Measurements from ENCODE around the gene MPZL3. TPM values are rescaled to one million over a fixed set of nuclear protein-coding genes. Genes with fewer than 3 reads are reported as not detected.

MPZL3 gene
- total and polyA plus RNA-seq, 2 experiments from 2014 or later, result 0.92 to 2.9 TPM

- ATAC-seq (peak; percentile 23), DNase-seq (ENCODE audit: low spot score) (no peak)
- H3K36me3 Mint-ChIP-seq (ENCODE audit: low read depth), result no peaks in the 10 kb centered on the region
- H3K4me1 Mint-ChIP-seq, result peaks cover 47% of the 10 kb centered on the region
- Histone ChIP-seq H3K36me3 (ENCODE audit: insufficient read depth) (no peaks in the 10 kb centered on the region), H3K27me3 (ENCODE audit: insufficient read depth) (no peaks in the 10 kb centered on the region), H4K20me1 (replicated peaks; ENCODE audit: insufficient read depth) (no peaks in the 10 kb centered on the region), H3K9me2 (ENCODE audit: insufficient read depth) (peaks cover 4% of the 10 kb centered on the region; the same call in 1 of the 2 replicates), H3K4me3 (no peak overlapping the region), H3K79me2 (replicated peaks; ENCODE audit: insufficient read depth) (no peaks in the 10 kb centered on the region), H2AFZ (peak overlapping the region; percentile 12; the same call in 1 of the 2 replicates), H3K27ac (ENCODE audit: low read depth) (peak overlapping the region; percentile 40; the same call in 1 of the 2 replicates), H3K4me1 (ENCODE audit: insufficient read depth) (peaks cover 48% of the 10 kb centered on the region), H3K4me2 (peak overlapping the region; percentile 65), H3F3A (replicated peaks; ENCODE audit: low read depth) (no peaks in the 10 kb centered on the region)
- no peak overlapping the region; the same call in 2 of the 3 replicates for H3K4me3 Mint-ChIP-seq
- H3K9me3 Mint-ChIP-seq, result no peaks in the 10 kb centered on the region
- peaks cover 18% of the 10 kb centered on the region for H3K27me3 Mint-ChIP-seq (ENCODE audit: insufficient read depth, low read depth, poor library complexity)
- no peak overlapping the region for H3K27ac Mint-ChIP-seq
- TF ChIP-seq JUNB (IDR thresholded peaks at IDR 0.05; ENCODE audit: unreplicated experiment) (no peak), EZH2 (IDR thresholded peaks at IDR 0.05; ENCODE audit: low read depth, unreplicated experiment) (no peak), ZNF331 (CRISPR knock-in tag; IDR thresholded peaks at IDR 0.05; ENCODE audit: low read depth) (no peak), STAT1 (IDR thresholded peaks at IDR 0.05; ENCODE audit: unreplicated experiment) (no peak), POLR2AphosphoS5 (IDR thresholded peaks at IDR 0.05; ENCODE audit: low read depth) (no peak)
- TF ChIP-seq, protein P1, sequence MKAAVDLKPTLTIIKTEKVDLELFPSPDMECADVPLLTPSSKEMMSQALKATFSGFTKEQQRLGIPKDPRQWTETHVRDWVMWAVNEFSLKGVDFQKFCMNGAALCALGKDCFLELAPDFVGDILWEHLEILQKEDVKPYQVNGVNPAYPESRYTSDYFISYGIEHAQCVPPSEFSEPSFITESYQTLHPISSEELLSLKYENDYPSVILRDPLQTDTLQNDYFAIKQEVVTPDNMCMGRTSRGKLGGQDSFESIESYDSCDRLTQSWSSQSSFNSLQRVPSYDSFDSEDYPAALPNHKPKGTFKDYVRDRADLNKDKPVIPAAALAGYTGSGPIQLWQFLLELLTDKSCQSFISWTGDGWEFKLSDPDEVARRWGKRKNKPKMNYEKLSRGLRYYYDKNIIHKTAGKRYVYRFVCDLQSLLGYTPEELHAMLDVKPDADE (IDR thresholded peaks at IDR 0.05), result no peak
- TF ChIP-seq, protein P2, sequence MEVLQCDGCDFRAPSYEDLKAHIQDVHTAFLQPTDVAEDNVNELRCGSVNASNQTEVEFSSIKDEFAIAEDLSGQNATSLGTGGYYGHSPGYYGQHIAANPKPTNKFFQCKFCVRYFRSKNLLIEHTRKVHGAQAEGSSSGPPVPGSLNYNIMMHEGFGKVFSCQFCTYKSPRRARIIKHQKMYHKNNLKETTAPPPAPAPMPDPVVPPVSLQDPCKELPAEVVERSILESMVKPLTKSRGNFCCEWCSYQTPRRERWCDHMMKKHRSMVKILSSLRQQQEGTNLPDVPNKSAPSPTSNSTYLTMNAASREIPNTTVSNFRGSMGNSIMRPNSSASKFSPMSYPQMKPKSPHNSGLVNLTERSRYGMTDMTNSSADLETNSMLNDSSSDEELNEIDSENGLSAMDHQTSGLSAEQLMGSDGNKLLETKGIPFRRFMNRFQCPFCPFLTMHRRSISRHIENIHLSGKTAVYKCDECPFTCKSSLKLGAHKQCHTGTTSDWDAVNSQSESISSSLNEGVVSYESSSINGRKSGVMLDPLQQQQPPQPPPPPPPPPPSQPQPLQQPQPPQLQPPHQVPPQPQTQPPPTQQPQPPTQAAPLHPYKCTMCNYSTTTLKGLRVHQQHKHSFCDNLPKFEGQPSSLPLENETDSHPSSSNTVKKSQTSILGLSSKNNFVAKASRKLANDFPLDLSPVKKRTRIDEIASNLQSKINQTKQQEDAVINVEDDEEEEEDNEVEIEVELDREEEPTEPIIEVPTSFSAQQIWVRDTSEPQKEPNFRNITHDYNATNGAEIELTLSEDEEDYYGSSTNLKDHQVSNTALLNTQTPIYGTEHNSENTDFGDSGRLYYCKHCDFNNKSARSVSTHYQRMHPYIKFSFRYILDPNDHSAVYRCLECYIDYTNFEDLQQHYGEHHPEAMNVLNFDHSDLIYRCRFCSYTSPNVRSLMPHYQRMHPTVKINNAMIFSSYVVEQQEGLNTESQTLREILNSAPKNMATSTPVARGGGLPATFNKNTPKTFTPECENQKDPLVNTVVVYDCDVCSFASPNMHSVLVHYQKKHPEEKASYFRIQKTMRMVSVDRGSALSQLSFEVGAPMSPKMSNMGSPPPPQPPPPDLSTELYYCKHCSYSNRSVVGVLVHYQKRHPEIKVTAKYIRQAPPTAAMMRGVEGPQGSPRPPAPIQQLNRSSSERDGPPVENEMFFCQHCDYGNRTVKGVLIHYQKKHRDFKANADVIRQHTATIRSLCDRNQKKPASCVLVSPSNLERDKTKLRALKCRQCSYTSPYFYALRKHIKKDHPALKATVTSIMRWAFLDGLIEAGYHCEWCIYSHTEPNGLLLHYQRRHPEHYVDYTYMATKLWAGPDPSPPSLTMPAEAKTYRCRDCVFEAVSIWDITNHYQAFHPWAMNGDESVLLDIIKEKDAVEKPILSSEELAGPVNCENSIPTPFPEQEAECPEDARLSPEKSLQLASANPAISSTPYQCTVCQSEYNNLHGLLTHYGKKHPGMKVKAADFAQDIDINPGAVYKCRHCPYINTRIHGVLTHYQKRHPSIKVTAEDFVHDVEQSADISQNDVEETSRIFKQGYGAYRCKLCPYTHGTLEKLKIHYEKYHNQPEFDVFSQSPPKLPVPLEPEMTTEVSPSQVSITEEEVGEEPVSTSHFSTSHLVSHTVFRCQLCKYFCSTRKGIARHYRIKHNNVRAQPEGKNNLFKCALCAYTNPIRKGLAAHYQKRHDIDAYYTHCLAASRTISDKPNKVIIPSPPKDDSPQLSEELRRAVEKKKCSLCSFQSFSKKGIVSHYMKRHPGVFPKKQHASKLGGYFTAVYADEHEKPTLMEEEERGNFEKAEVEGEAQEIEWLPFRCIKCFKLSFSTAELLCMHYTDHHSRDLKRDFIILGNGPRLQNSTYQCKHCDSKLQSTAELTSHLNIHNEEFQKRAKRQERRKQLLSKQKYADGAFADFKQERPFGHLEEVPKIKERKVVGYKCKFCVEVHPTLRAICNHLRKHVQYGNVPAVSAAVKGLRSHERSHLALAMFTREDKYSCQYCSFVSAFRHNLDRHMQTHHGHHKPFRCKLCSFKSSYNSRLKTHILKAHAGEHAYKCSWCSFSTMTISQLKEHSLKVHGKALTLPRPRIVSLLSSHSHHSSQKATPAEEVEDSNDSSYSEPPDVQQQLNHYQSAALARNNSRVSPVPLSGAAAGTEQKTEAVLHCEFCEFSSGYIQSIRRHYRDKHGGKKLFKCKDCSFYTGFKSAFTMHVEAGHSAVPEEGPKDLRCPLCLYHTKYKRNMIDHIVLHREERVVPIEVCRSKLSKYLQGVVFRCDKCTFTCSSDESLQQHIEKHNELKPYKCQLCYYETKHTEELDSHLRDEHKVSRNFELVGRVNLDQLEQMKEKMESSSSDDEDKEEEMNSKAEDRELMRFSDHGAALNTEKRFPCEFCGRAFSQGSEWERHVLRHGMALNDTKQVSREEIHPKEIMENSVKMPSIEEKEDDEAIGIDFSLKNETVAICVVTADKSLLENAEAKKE (CRISPR knock-in tag; IDR thresholded peaks at IDR 0.05), result no peak
Observed at GRCh38 chr11:118212781-118213191, 39.4 kb downstream of the MPZL3 start.

All from GM23338 (cell line).